Epithelial cell of umbilical artery (primary cell): ENCODE data around the gene TNRC6A. TPM values are rescaled to one million over a fixed set of nuclear protein-coding genes. Genes with fewer than 3 reads are reported as not detected.

Source experiments
- total RNA-seq: library from RNA; depleted of rRNA; stranded (reverse); fragments of >200 nt; gene quantifications from 2 replicates; pipeline ENCODE4 v1.2.3, GENCODE V29; 2014

The TNRC6A gene
- total RNA-seq: 27.6 and 28.6 TPM in 2 replicates

DNA sequence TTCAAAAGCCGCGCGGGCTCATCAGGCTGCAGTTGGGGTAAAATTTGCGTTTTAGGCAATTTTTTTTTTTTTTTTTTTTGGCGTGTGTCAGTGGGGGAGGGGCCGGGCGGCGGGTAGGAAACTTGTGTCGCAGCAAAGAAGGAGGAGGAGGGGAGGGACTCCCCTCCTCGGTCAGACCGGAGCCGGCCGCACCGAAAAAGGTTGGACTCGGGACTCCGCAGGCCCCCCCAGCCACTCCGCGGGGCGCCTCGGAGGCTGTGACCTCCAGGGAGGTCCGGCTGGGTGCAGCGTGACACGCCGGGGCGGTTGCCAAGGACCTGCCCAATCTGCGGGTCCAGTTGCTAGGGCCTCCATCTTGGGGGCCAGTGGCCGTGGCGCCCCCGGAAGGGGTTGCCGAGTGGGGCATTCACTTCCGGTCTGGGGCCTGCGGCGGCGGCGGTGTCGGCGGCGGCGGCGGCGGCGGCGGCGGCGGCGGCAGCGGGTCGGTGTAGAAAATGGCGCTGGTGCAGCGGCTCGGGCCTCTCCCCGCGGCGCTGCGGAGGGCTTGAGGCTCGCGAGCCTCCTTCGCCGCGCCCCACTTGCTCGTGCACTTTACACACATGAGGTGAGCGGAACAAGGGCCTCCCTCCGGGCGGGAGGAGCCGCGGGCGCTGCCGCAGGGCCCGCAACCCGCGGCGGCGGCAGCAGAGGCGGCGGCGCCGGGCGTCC lies at the start of gene TNRC6A:
TNRC6A (plus strand) TSS at position 409 of the 708 bp plus-strand sequence; CDS start at position 600, 191 bp downstream.

DNA sequence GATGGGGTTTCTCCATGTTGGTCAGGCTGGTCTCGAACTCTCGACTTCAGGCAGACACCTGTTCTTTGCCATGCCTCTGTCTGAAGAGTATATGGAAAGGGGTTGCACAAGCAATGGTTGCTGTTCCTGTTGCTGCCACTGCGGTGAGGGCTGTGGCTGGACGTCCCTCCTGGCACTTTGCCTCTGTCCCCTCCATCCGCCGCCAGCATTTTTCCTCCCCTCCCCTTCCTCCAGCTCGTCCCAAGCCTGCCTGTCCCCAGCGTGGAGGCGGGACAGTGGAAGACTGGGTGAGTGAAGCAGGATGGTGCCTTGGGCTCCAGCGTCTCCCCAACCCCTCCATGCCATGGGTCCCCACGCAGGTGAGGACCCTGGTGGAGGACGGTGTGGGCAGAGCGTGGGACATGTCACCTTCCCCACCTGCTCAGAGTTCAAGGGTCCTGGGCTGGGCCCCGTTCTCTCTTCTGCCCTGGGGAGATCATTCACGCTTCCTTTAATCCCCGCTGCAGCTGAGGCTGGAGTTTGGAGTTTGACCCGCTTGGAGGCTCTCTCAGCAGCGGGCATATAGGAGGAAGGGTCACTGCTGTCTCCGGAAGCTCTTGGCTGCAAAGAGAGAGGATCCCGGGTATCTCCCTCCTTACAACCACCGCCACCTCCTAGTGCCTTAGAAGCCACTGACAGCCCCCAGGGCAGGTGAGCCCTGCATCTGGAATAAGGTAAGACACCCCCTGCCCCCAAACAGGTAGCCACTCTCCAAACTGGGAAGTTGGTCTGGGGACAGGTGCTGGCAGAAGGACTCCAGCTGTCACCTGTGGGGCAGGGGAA lies 116.5 kb downstream of the TNRC6A start, which contains the start of gene SLC5A11:
SLC5A11 (plus strand) TSS at position 238 of the 822 bp plus-strand sequence. CDS start 12,681 bp downstream, outside the sequence.

Other genes starting within 250 kb of the TNRC6A start
- gene RBBP6, start 190.1 kb upstream of the TNRC6A start, total RNA-seq: 18.2 and 18.8 TPM in 2 replicates
- gene SLC5A11, start 116.3 kb downstream of the TNRC6A start, total RNA-seq: under 0.01 TPM in 1 of 2 replicates, not detected in the other